Measurements from ENCODE around the gene IGF2. TPM values are rescaled to one million over a fixed set of nuclear protein-coding genes. Genes with fewer than 3 reads are reported as not detected.

IGF2 gene
- total RNA-seq, 4 donors from 2014 or later: 8.2 to 19.8 (median 12.2) TPM

DNA sequence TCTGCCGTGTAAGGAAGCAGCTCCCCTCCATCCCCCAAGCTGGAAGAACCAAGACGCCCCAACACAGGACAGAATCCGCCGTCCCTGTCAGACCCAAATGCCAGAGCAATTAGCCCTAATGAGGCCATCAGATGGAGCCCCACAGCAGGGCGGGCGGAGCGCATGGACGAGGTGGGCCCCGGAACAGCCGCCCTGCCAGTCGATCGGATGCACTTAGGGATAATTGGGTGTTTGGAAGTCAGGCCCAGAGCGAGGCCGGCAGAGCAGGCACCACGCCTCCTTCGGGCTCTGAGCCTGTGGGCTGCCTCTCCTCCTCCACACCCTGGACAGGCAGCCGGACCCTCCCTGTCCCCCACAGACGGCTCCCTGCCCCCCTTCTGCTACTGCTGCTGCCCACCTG is 37.9 kb upstream of the IGF2 start:
- Histone ChIP-seq H3K36me3 (no peaks in the 10 kb centered on the region), H3K4me3 (no peak overlapping the region), H3K27ac (no peak overlapping the region), H3K27me3 (peaks cover 20% of the 10 kb centered on the region), H3K9me3 (no peaks in the 10 kb centered on the region), H3K4me1 (no peaks in the 10 kb centered on the region)
- intact Hi-C loops (cut with DNase I; ENCODE audit: low total_unique reads) (no loop called here), in situ Hi-C loops (cut with MboI; ENCODE audit: low pct_ligation_motif_present in 1 of 4, low pct_unique_long_range_greater_than_20kb in 1 of 4, low sequenced_read_pairs in 3 of 4) (loop anchor here in 1 of 4 donors (25.0 kb wide), 2 partner anchors 110 to 235 kb away; partner anchors contain the start of gene TSSC4)
- no peak for TF ChIP-seq POLR2AphosphoS5 (IDR thresholded peaks at IDR 0.05)
- TF ChIP-seq EP300 (IDR thresholded peaks at IDR 0.05; ENCODE audit: low read depth): no peak
- TF ChIP-seq, protein P1, sequence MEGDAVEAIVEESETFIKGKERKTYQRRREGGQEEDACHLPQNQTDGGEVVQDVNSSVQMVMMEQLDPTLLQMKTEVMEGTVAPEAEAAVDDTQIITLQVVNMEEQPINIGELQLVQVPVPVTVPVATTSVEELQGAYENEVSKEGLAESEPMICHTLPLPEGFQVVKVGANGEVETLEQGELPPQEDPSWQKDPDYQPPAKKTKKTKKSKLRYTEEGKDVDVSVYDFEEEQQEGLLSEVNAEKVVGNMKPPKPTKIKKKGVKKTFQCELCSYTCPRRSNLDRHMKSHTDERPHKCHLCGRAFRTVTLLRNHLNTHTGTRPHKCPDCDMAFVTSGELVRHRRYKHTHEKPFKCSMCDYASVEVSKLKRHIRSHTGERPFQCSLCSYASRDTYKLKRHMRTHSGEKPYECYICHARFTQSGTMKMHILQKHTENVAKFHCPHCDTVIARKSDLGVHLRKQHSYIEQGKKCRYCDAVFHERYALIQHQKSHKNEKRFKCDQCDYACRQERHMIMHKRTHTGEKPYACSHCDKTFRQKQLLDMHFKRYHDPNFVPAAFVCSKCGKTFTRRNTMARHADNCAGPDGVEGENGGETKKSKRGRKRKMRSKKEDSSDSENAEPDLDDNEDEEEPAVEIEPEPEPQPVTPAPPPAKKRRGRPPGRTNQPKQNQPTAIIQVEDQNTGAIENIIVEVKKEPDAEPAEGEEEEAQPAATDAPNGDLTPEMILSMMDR (IDR thresholded peaks at IDR 0.05): no peak
- no peak for TF ChIP-seq POLR2A (IDR thresholded peaks at IDR 0.05)
- 43% methylated on average over 18 of the region's 18 CpGs; no CpG with 5 or more reads in 1 of the 2 donors for WGBS, 2 donors (ENCODE audit: low coverage in 1 of 2)
- no peak for DNase-seq

DNA sequence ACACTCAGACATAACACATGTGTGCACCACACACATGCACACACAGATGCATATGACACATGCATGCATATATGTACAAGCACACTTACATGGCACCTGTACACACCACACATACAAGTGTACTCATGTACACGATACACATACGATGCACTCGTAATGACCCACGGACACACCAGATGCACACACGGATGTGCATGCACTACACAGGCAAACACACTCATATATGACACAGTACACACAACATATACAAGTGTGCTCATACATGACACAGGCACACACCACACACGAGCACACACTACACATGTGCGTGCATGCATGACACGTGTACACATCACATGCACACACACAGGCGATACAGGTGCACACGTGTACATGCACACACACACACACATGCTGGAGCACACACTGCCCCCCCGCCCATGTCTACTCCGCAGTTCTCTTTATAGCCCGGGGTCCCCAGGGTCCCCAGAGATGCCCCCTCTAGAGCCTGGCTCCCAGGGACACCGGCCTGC is 37.3 kb upstream of the IGF2 start:
- H3K9me3 ChIP-seq: no peaks in the 10 kb centered on the region
- no peaks in the 10 kb centered on the region for H3K36me3 ChIP-seq
- peaks cover 14% of the 10 kb centered on the region for H3K27me3 ChIP-seq
- H3K4me1 ChIP-seq: no peaks in the 10 kb centered on the region
- TF ChIP-seq EP300 (IDR thresholded peaks at IDR 0.05; ENCODE audit: low read depth) (no peak), POLR2A (IDR thresholded peaks at IDR 0.05) (no peak), POLR2AphosphoS5 (IDR thresholded peaks at IDR 0.05) (no peak)
- TF ChIP-seq, protein P1 (IDR thresholded peaks at IDR 0.05): no peak
- intact Hi-C loops (cut with DNase I; ENCODE audit: low total_unique reads): no loop called here
- in situ Hi-C loops (cut with MboI; ENCODE audit: low pct_ligation_motif_present in 1 of 4, low pct_unique_long_range_greater_than_20kb in 1 of 4, low sequenced_read_pairs in 3 of 4): loop anchor here in 1 of 4 donors (25.0 kb wide), 2 partner anchors 111 to 236 kb away; partner anchors contain the start of gene TSSC4
- H3K27ac ChIP-seq: no peak overlapping the region
- whole genome bisulfite sequencing, 2 donors (ENCODE audit: low coverage in 1 of 2): 80 to 90% methylated on average over 1 to 14 of the region's 14 CpGs
- no peak for DNase-seq
- no peak overlapping the region for H3K4me3 ChIP-seq

DNA sequence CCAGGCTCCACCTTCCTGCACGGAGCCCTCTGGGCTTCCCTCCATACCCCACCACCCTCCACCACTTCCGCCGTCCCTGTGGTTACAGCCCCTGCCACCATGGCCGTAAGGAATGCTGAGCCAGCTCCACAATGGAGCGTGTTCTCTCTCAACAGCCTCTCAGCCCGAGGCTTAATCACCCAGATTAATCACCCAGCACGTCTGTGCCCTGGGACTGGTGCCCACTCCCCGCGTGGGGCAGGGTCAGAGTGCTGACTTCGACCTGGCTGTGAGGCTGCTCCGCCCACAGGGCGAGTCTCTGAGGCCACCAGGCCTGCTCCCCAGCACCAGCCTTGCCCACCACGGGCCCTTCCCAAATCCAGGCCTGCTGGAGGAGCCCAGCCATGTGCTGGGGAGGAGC is 36.5 kb upstream of the IGF2 start:
- Histone ChIP-seq H3K4me3 (no peak overlapping the region), H3K4me1 (no peaks in the 10 kb centered on the region), H3K27me3 (peaks cover 8% of the 10 kb centered on the region), H3K9me3 (no peaks in the 10 kb centered on the region), H3K36me3 (no peaks in the 10 kb centered on the region), H3K27ac (no peak overlapping the region)
- in situ Hi-C loops (cut with MboI; ENCODE audit: low pct_ligation_motif_present in 1 of 4, low pct_unique_long_range_greater_than_20kb in 1 of 4, low sequenced_read_pairs in 3 of 4) (loop anchor here in 1 of 4 donors (25.0 kb wide), 2 partner anchors 112 to 237 kb away; partner anchors contain the start of gene TSSC4), intact Hi-C loops (cut with DNase I; ENCODE audit: low total_unique reads) (no loop called here)
- DNase-seq: no peak
- no peak for TF ChIP-seq POLR2A (IDR thresholded peaks at IDR 0.05)
- TF ChIP-seq, protein P1 (IDR thresholded peaks at IDR 0.05): no peak
- TF ChIP-seq POLR2AphosphoS5 (IDR thresholded peaks at IDR 0.05): no peak
- no peak for TF ChIP-seq EP300 (IDR thresholded peaks at IDR 0.05; ENCODE audit: low read depth)
- 48% methylated on average over 12 of the region's 13 CpGs; no CpG with 5 or more reads in 1 of the 2 donors for WGBS, 2 donors (ENCODE audit: low coverage in 1 of 2)

DNA sequence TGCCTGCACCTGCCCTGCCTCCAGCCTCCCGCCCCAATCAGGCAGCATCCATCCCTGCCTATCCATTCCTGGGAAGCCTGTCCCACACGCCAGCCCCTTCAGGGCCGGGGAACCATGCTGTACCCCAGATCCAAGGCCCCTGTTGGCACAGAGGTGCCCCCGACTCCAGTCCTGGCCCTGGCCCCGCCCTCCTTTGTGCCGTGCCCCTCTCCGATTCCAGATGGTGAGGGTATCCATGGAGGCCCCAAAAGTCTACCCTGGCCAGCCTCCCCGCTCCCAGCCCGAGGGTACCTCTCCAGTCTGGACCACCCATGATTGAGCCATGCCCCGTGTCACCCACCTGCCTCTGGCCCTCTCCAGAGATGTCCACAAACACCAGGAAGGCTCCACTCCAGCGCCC is 35.2 kb upstream of the IGF2 start:
- Histone ChIP-seq H3K4me1 (no peaks in the 10 kb centered on the region), H3K27me3 (peaks cover 6% of the 10 kb centered on the region), H3K36me3 (no peaks in the 10 kb centered on the region), H3K27ac (no peak overlapping the region), H3K9me3 (no peaks in the 10 kb centered on the region), H3K4me3 (no peak overlapping the region)
- intact Hi-C loops (cut with DNase I; ENCODE audit: low total_unique reads) (no loop called here), in situ Hi-C loops (cut with MboI; ENCODE audit: low pct_ligation_motif_present in 1 of 4, low pct_unique_long_range_greater_than_20kb in 1 of 4, low sequenced_read_pairs in 3 of 4) (loop anchor here in 3 of 4 donors (25.0 kb wide), 2 partner anchors 462 to 487 kb away; partner anchors contain the start of gene KRTAP5-6 (in 2 of the 3))
- TF ChIP-seq POLR2AphosphoS5 (IDR thresholded peaks at IDR 0.05) (no peak), EP300 (IDR thresholded peaks at IDR 0.05; ENCODE audit: low read depth) (no peak), POLR2A (IDR thresholded peaks at IDR 0.05) (no peak)
- TF ChIP-seq, protein P1 (IDR thresholded peaks at IDR 0.05): no peak
- 78% methylated on average over 11 of the region's 11 CpGs; no CpG with 5 or more reads in 1 of the 2 donors for WGBS, 2 donors (ENCODE audit: low coverage in 1 of 2)
- no peak for DNase-seq
